IMR-90 (cell line): ENCODE data around the gene ADAMTS3. TPM values are rescaled to one million over a fixed set of nuclear protein-coding genes. Genes with fewer than 3 reads are reported as not detected.
A peak's percentile ranks its signal among the peaks of the same experiment; 100 is the strongest.

Experiments
- ATAC-seq: fragments of 200-7000 bp; cut with Tn5 transposase; 2 replicates; pipeline ENCODE4 v1.9.1; 2020; ENCODE audit warnings: low read depth, mild to moderate bottlenecking, moderate library complexity
- BruUV-seq: library from RNA; stranded (reverse); fragments of 400-500 nt; replicated peaks from 2 replicates; lab custom pipeline; 2021; lab: Mats Ljungman, UMichigan
- CTCF ChIA-PET: fragments of 300-600 bp; formaldehyde crosslinking; extraction: SDS; loops from one replicate; lab custom pipeline; 2021; ENCODE audit warnings: antibody characterized with exemption; lab: Yijun Ruan, JAX
- POLR2A ChIA-PET: fragments of 300-600 bp; sonication (Branson Sonifier 250); formaldehyde crosslinking; loops from one replicate; lab custom pipeline; 2022; ENCODE audit warnings: antibody characterized with exemption; ENCODE audit not compliant: unreplicated experiment; lab: Charles Lee
- DNase-seq: peaks from one replicate; pipeline ENCODE4 v3.0.0; 2013
- H2AFZ ChIP-seq: replicated peaks from 2 replicates; pipeline ENCODE3; 2013; ENCODE audit warnings: low read length, mild to moderate bottlenecking; ENCODE audit not compliant: poor library complexity
- H2AK5ac ChIP-seq: 2 replicates; pipeline ENCODE4 v1.6.1; 2013; ENCODE audit warnings: low read depth, low read length, inconsistent platforms
- H2AK9ac ChIP-seq: replicated peaks from 2 replicates; pipeline ENCODE3; 2013; ENCODE audit warnings: mild to moderate bottlenecking, low read depth, low read length, moderate library complexity; ENCODE audit not compliant: poor library complexity
- H2BK120ac ChIP-seq: 2 replicates; pipeline ENCODE4 v1.6.1; 2013; ENCODE audit warnings: low read depth, low read length, inconsistent platforms
- H2BK15ac ChIP-seq: 3 replicates; pipeline ENCODE4 v1.6.1; 2013; ENCODE audit warnings: low read depth, low read length, inconsistent platforms
- H2BK20ac ChIP-seq: 2 replicates; pipeline ENCODE4 v1.6.1; 2013; ENCODE audit warnings: low read depth, mild to moderate bottlenecking, inconsistent platforms, low read length, moderate library complexity
- H2BK5ac ChIP-seq: 2 replicates; pipeline ENCODE4 v1.6.1; 2013; ENCODE audit warnings: mild to moderate bottlenecking, low read depth, low read length, inconsistent platforms; ENCODE audit not compliant: poor library complexity, severe bottlenecking
- H3K14ac ChIP-seq: replicated peaks from 2 replicates; pipeline ENCODE4 v1.6.1; 2013; ENCODE audit warnings: low read depth, low read length, inconsistent platforms
- H3K18ac ChIP-seq: 2 replicates; pipeline ENCODE4 v1.6.1; 2013; ENCODE audit warnings: low read depth, low read length, control low read depth
- H3K23ac ChIP-seq: 2 replicates; pipeline ENCODE4 v1.6.1; 2013; ENCODE audit warnings: low read depth, low read length, inconsistent platforms
- H3K27ac ChIP-seq: 2 replicates; pipeline ENCODE4 v1.5.1; 2013; ENCODE audit warnings: mild to moderate bottlenecking, control low read depth, low read length; ENCODE audit not compliant: insufficient read depth
- H3K27me3 ChIP-seq: 2 replicates; pipeline ENCODE4 v1.6.1; 2013; ENCODE audit warnings: low read length; ENCODE audit not compliant: control insufficient read depth, insufficient read depth
- H3K36me3 ChIP-seq: 2 replicates; pipeline ENCODE4 v1.6.1; 2013; ENCODE audit warnings: low read length, mixed read lengths; ENCODE audit not compliant: control insufficient read depth, insufficient read depth
- H3K4ac ChIP-seq: 2 replicates; pipeline ENCODE4 v1.6.1; 2013; ENCODE audit warnings: low read depth, low read length, inconsistent platforms
- H3K4me1 ChIP-seq: 2 replicates; pipeline ENCODE4 v1.6.1; 2013; ENCODE audit warnings: low read length, mixed read lengths; ENCODE audit not compliant: control insufficient read depth, insufficient read depth
- H3K4me2 ChIP-seq: 2 replicates; pipeline ENCODE4 v1.6.1; 2013; ENCODE audit warnings: low read depth, mild to moderate bottlenecking, control low read depth, low read length, moderate library complexity
- H3K4me3 ChIP-seq: 2 replicates; pipeline ENCODE4 v1.5.1; 2013; ENCODE audit warnings: low read depth, mild to moderate bottlenecking, control low read depth, low read length, moderate library complexity; ENCODE audit not compliant: insufficient read depth
- H3K56ac ChIP-seq: 2 replicates; pipeline ENCODE4 v1.6.1; 2013; ENCODE audit warnings: low read length, inconsistent platforms; ENCODE audit not compliant: insufficient read depth; ENCODE audit errors: extremely low read depth
- H3K79me1 ChIP-seq, 2 experiments: 2 replicates each; pipeline ENCODE4 v1.6.1; 2013; ENCODE audit warnings: low read length in 2 of 2, inconsistent platforms in 1 of 2, low read depth in 1 of 2
- H3K9ac ChIP-seq: 2 replicates; pipeline ENCODE4 v1.6.1; 2013; ENCODE audit warnings: low read depth, low read length, control low read depth
- H3K9me1 ChIP-seq: 2 replicates; pipeline ENCODE4 v1.6.1; 2013; ENCODE audit warnings: low read length, inconsistent platforms; ENCODE audit not compliant: insufficient read depth
- H3K9me3 ChIP-seq: 2 replicates; pipeline ENCODE4 v1.6.1; 2013; ENCODE audit warnings: low read length; ENCODE audit not compliant: control insufficient read depth, insufficient read depth
- H4K20me1 ChIP-seq: 2 replicates; pipeline ENCODE4 v1.6.1; 2013; ENCODE audit warnings: low read length, inconsistent platforms; ENCODE audit not compliant: insufficient read depth
- H4K5ac ChIP-seq: 2 replicates; pipeline ENCODE4 v1.6.1; 2013; ENCODE audit warnings: mild to moderate bottlenecking, low read depth, low read length, control low read depth
- H4K8ac ChIP-seq, 2 experiments: 2 replicates each; pipeline ENCODE4 v1.6.1; 2013; ENCODE audit warnings: low read depth in 2 of 2, low read length in 2 of 2, control low read depth in 1 of 2, inconsistent platforms in 1 of 2
- H4K91ac ChIP-seq: 2 replicates; pipeline ENCODE4 v1.6.1; 2013; ENCODE audit warnings: low read depth, low read length, inconsistent platforms; ENCODE audit not compliant: insufficient read depth
- CHD1 ChIP-seq: IDR thresholded peaks from 2 replicates; pipeline ENCODE4 v1.6.1; 2012; ENCODE audit warnings: low read depth, low read length, improper control_type of control experiment
- FOS ChIP-seq: fragments of 150-350 bp; IDR thresholded peaks from 2 replicates; pipeline ENCODE4 v1.6.1; 2016; ENCODE audit warnings: low read depth, low read length
- MAZ ChIP-seq: IDR thresholded peaks from 2 replicates; pipeline ENCODE4 v1.6.1; 2012; ENCODE audit warnings: low read depth, mild to moderate bottlenecking, low read length, improper control_type of control experiment, moderate library complexity, borderline replicate concordance
- WGBS, 2 experiments: methylation state at CpG; one replicate each; pipeline versions ENCODE4 v1.1.5 to v1.1.7; 2013; ENCODE audit warnings: missing lambda C conversion rate in 2 of 2; ENCODE audit not compliant: insufficient read length in 1 of 2; ENCODE audit errors: extremely low coverage in 2 of 2; 5-methylcytosine and 5-hydroxymethylcytosine counted together
- dilution Hi-C: fragments of 300-500 bp; cut with HindIII; formaldehyde crosslinking; loops from one replicate; pipeline ENCODE4 v1.14.3; 2018; ENCODE audit warnings: low sequenced_read_pairs; ENCODE audit not compliant: unreplicated experiment
- in situ Hi-C: fragments of 300-500 bp; cut with MboI; formaldehyde crosslinking; loops from 3 replicates; pipeline ENCODE4 v1.14.3; 2019; ENCODE audit warnings: low sequenced_read_pairs, inconsistent platforms, mixed read lengths
- intact Hi-C: fragments of 100-400 bp; cut with micrococcal nuclease; formaldehyde crosslinking; loops from 2 replicates; pipeline ENCODE4 v1.10.0; 2022
- polyA plus RNA-seq, 3 experiments: library from polyadenylated mRNA; depleted of rRNA; stranded (reverse); fragments of >200 nt; gene quantifications; 2 replicates each; pipeline ENCODE4 v1.2.3, GENCODE V29; 2012; ENCODE audit warnings: low replicate concordance in 1 of 3
- total RNA-seq: library from RNA; depleted of rRNA; stranded (reverse); fragments of >200 nt; gene quantifications from 2 replicates; pipeline ENCODE4 v1.2.3, GENCODE V29; 2012

Gene ADAMTS3
- total and polyA plus RNA-seq, 2 of the 4 experiments (the other 2 are of a cell fraction) = 0.68 to 2.9 TPM

- dilution Hi-C loops (no loop called here), intact Hi-C loops (no loop called here), in situ Hi-C loops (no loop called here)
- no peaks in the 10 kb centered on the region for H3K27me3 ChIP-seq
- no TSS peak for BruUV-seq
- no peaks in the 10 kb centered on the region for H3K9me3 ChIP-seq
- H4K20me1 ChIP-seq = no peaks in the 10 kb centered on the region
- no peak overlapping the region for H4K8ac ChIP-seq
- H3K14ac ChIP-seq = no peak overlapping the region
- H3K4me1 ChIP-seq = no peaks in the 10 kb centered on the region
- WGBS, 2 experiments = 0% methylated on average over 1 of the region's 1 CpG; no CpG with 5 or more reads in 1 of the 2 experiments
- POLR2A ChIA-PET = no interaction called here
- no peak overlapping the region for H3K4me2 ChIP-seq
- H3K36me3 ChIP-seq = no peaks in the 10 kb centered on the region
- peak; percentile 10 for DNase-seq
- CTCF ChIA-PET = no interaction called here
- H2BK5ac ChIP-seq = no peak overlapping the region
- H4K91ac ChIP-seq = no peak overlapping the region
- H3K4me3 ChIP-seq = no peak overlapping the region
- H3K9ac ChIP-seq = no peak overlapping the region
- TF ChIP-seq FOS = no peak
- no peak for TF ChIP-seq CHD1
- TF ChIP-seq MAZ = no peak
- no peak overlapping the region for H3K4ac ChIP-seq
- no peak overlapping the region for H4K5ac ChIP-seq
- no peak overlapping the region for H2BK120ac ChIP-seq
- H2BK15ac ChIP-seq = no peak overlapping the region
- H3K27ac ChIP-seq = no peak overlapping the region
- no peak overlapping the region for H3K18ac ChIP-seq
- no peaks in the 10 kb centered on the region for H3K9me1 ChIP-seq
- no peaks in the 10 kb centered on the region for H3K79me1 ChIP-seq
- ATAC-seq = no peak; the same call in 1 of the 2 replicates
- H2AK9ac ChIP-seq = no peak overlapping the region
- no peak overlapping the region for H2AFZ ChIP-seq
- H3K56ac ChIP-seq = no peak overlapping the region
- H3K23ac ChIP-seq = no peak overlapping the region
- no peak overlapping the region for H2AK5ac ChIP-seq
- no peak overlapping the region for H2BK20ac ChIP-seq
Observed at GRCh38 chr4:72449705-72450104, 119.3 kb downstream of the ADAMTS3 start.
